ENCODE results near the gene CC2D2B.
"Not testable (repeated sequence)": the region's sequence is repeated elsewhere in the genome, so short reads cannot be mapped to it uniquely, and the experiment has no call there.

CC2D2B gene

DNA sequence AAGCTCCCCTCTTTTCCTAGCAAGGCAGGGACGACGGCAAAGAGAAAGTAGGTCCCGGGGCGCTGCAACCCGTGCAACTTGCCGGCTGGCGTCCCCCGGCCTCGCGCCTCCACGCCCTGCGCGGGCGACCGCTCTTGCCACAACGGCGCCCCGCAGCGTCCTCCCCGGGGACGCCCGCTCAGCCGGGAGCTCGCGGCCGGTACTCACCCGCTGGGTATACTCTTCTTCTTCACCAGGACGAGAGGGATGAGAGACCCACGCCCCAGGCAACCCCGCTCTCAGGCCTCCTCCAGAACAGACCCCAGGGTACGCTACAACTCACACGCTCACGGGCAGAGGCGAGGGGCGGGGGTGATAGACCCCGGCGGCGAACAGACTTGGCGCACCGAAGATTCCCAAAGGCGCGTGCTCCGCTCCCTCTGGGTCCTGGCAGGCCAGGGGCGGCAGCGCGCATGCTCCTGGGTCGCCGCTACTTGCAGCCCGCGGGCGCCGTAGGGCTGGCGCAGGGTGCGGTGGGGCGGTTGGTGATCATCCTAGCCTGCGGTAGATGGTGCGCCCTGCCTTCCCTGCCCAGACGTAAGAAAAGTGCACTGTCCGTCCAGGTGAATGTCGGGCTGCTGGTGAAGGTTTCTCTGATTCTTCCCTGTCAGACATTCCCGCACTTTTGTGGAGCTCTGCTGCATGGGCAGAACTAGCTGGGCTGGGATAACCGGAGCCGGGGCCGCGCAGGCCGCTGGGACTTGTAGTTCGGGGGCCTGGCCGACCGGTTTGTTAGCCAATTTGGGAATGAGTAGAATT is at the start of gene CC2D2B:
TSS of gene CC2D2B (plus strand) at position 520 of the 798 bp plus-strand sequence. CDS start 3,349 bp downstream, outside the sequence.
- peak; percentile 49 for DNase-seq (ENCODE audit: low read depth)

- no peak for DNase-seq (ENCODE audit: low read depth)
Observed at GRCh38 chr10:95860166-95860940, 47.4 kb upstream of the CC2D2B start.

GRCh38 chr10:95861386-95861785 is 46.4 kb upstream of the CC2D2B start:
- DNase-seq (ENCODE audit: low read depth) = no peak

DNA sequence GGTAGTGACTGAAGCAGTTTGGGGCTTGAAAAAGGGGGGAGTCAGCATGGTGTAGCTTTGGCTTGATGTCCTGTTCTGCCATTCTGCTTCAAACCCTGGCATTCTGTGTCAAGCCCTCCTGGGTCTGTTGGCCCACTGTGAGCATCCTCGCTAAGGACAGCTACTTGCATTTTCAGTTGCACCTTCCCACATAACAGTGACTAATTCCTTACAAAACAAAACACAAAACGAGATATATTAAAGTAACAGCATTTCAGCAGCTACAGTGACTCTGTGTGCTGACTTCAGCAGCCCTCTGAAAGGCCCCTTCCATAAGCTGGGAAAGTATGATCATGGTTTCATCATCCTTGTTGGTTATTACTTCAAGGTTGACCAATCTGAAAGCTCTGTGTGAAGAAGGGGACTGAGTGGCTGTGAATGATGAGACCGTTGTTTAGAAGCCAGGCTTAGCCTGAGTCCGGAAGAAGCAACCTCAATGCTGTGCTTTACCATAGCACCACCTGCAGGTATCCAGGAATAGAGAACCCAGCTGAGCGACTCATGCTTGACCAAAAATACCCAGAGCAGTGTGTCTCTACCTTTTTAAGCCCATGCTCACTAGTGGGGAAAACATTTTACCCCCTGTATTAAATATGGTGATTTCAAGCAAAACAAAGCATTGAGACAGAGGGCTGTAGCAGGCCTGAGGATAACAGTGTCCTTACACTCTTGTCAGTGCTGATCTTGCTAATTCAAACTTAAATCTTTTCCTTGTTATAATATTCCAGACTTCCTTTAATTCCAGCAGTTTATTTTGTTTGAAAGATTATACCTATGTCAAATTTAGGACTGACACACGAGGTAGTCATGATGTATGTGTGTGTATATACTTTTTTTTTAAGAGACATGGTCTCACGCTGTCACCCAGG is 42.6 kb upstream of the CC2D2B start:
- DNase-seq (ENCODE audit: low read depth) = peak; percentile 63

DNA sequence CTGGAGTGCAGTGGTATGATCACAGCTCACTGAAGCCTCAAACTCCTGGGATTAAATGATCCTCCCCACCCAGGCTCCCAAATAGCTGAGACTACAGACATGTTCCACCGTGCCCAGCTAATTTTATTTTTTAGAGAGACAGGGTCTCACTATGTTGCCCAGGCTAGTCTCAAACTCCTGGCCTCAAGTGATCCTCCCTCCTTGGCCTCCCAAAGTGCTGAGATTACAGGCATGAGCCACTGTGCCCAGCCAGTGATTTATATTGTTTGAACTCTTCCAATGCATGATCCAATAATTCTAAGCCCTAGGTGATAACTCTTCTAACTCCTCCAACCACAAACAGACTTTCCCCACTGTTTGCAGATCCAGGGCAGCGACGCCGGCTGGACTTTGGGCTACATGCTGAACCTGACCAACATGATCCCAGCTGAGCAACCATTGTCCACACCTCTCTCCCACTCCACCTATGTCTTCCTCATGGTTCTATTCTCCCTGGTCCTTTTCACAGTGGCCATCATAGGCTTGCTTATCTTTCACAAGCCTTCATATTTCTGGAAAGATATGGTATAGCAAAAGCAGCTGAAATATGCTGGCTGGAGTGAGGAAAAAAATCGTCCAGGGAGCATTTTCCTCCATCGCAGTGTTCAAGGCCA is 41.8 kb upstream of the CC2D2B start:
- DNase-seq (ENCODE audit: low read depth) = no peak

- no peak for DNase-seq (ENCODE audit: low read depth)
Observed at GRCh38 chr10:95866467-95866842, 41.3 kb upstream of the CC2D2B start.

GRCh38 chr10:95867866-95868265 is 39.9 kb upstream of the CC2D2B start:
- no peak for DNase-seq (ENCODE audit: low read depth)

- no peak for DNase-seq (ENCODE audit: low read depth)
Observed at GRCh38 chr10:95872158-95872711, 35.5 kb upstream of the CC2D2B start.

DNA sequence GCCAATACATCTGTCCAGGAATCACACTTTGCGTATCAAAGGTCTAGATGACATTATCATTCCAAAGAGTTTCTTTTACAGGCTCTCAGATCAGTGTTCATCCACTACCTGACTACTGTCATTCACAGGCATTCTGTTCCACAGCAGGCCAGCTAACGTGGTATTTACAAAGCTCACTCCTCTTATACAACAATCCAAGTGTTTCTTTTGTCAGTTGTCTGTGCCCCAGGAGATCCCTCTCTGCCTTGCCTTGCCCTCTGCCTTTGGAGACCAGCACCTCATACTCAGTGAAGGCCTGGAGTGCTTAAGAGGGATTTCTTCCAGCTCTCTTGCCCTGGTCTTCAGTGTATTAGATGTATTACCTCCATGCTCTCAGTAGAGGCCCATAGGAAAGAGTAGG is 34.6 kb upstream of the CC2D2B start:
- no peak for DNase-seq (ENCODE audit: low read depth)

- no peak for DNase-seq (ENCODE audit: low read depth)
Observed at GRCh38 chr10:95873651-95874050, 34.1 kb upstream of the CC2D2B start.

GRCh38 chr10:95874783-95875182 is 33.0 kb upstream of the CC2D2B start:
- not testable (repeated sequence) for DNase-seq (ENCODE audit: low read depth)

DNA sequence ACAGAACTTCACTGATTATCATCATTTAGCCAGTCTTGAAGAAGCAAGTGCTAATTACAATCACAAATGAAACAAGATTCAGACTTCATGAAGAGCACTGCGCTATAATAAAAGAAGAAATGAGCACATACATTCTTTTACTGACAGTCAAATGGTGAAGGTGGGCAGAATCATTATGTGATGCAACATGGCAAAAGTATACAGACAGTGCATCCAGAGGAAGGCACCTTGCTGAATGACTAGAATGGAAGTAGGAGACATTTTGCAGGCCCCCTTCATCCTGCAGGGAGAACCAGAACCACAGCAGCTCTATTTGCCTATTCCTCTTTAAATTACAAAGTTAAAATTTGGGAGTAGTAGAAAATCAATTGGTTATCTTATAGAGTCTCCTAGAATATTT is 31.0 kb upstream of the CC2D2B start:
- DNase-seq (ENCODE audit: low read depth) = no peak

DNA sequence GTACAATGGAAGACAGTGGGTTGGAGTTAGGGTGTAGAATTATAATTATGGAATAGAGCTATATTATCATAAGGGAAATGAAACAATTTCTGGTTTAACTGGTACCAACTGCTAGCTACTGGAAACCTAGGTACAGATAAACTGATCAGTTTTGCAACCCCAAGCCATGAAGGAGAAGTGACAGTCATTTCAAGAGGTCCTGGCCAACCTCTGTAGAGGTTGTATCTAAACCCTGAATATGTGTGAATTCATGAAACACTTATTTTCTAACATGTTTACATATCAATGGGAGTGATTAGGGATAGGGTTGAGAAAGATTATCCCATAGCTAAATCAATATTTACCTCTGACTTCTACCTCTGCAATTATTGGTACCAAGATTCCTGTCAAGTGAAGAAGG is 29.9 kb upstream of the CC2D2B start:
- no peak for DNase-seq (ENCODE audit: low read depth)

GRCh38 chr10:95880704-95881103 is 27.1 kb upstream of the CC2D2B start:
- no peak for DNase-seq (ENCODE audit: low read depth)

- DNase-seq (ENCODE audit: low read depth) = no peak
Observed at GRCh38 chr10:95881316-95881715, 26.5 kb upstream of the CC2D2B start.

DNA sequence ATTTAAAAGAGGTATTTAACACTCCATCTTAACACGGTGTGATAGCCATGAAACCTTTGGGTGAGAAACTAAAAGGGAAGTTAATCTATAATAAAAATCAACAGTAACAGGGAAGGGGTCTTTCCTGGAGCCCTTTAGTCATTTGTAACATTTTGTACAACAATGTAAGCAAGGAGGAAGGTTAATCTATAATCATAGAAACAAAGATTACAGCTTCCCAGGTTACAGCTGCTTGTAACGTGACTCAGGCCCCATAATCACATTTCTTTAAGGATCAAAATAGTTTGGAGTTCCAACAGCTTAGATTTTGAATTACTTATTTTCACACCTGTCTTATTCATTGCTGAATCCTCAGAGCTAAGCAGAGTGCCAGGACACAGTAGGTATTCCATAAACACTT is 17.9 kb upstream of the CC2D2B start:
- no peak for DNase-seq (ENCODE audit: low read depth)

DNA sequence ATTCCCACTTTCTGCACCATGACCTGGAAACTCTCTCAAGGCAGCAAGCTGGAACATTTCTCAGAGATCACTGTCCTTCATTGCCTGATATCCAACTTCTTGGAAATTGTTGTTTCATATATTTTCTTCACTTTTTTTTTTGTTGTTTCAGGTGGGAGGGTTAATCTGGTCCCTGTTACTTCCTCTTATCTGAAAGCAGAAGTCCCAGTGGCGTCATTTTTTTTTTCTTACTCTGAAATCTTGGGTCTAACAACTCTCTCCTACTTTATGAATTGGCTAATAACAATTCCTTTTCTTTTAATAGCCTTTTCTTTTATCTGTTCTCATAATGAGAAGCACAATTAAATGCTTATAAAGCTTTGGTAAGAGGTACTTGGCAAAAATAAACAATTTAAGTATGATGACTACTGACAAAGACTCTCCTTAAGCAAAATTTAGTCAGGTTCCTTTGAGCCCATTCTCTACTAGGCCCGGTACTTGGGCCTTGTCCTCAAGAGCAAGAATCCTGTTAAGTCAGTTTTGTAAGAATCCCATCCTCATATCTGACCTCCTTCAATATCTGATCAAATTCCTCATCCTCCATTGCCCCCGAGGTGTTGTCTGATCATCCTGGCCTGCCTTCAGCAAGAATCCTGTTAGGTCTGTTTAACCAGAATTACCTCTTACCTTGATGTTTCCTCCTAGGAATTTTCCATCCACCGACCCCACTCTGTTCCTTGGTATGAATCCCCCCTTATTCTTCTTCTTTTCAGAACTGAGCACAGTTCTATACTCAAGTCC is 11.5 kb upstream of the CC2D2B start:
- DNase-seq (ENCODE audit: low read depth) = no peak

- not testable (repeated sequence) for DNase-seq (ENCODE audit: low read depth)
Observed at GRCh38 chr10:95905897-95906580, 1.7 kb upstream of the CC2D2B start.

- peak; percentile 27 for DNase-seq (ENCODE audit: low read depth)
Observed at GRCh38 chr10:95906677-95907455, 909 bp upstream of the CC2D2B start.
